Posterior cingulate gyrus (tissue), 11 donors: ENCODE measurements around the gene ST3GAL3.

ENCODE experiments used
- DNase-seq, 10 donors: peaks; one replicate each; pipeline versions ENCODE4 v3.0.0 to v3.0.0-alpha.2; 2020 to 2021; ENCODE audit warnings: mixed read lengths in 3 of 10
- intact Hi-C: fragments of 100-400 bp; cut with DNase I; formaldehyde crosslinking; loops from one replicate; pipeline ENCODE4 v1.15.1; 2023

Gene ST3GAL3

GRCh38 chr1:43779805-43780403 lies 72.6 kb downstream of the ST3GAL3 start:
- DNase-seq: no peak
- intact Hi-C loops: no loop called here

GRCh38 chr1:43781574-43781973 lies 74.2 kb downstream of the ST3GAL3 start:
- no peak for DNase-seq
- intact Hi-C loops: no loop called here

- intact Hi-C loops: no loop called here
- DNase-seq: no peak
Measured at GRCh38 chr1:43783096-43783670, 75.8 kb downstream of the ST3GAL3 start.

- intact Hi-C loops: no loop called here
- DNase-seq: no peak
Measured at GRCh38 chr1:43783671-43784205, 76.4 kb downstream of the ST3GAL3 start.

- DNase-seq: no peak
- intact Hi-C loops: no loop called here
Measured at GRCh38 chr1:43786201-43786958, 79.0 kb downstream of the ST3GAL3 start.

GRCh38 chr1:43786960-43787359 lies 79.6 kb downstream of the ST3GAL3 start:
- DNase-seq: no peak
- intact Hi-C loops: no loop called here

GRCh38 chr1:43789604-43790550 lies 82.5 kb downstream of the ST3GAL3 start:
- DNase-seq: no peak
- intact Hi-C loops: no loop called here

- intact Hi-C loops: no loop called here
- no peak for DNase-seq
Measured at GRCh38 chr1:43791243-43791642, 83.9 kb downstream of the ST3GAL3 start.

GRCh38 chr1:43796111-43796581 lies 88.8 kb downstream of the ST3GAL3 start:
- intact Hi-C loops: no loop called here

GRCh38 chr1:43797891-43798290 lies 90.6 kb downstream of the ST3GAL3 start:
- intact Hi-C loops: no loop called here
- DNase-seq: no peak

More at GRCh38 chr1:43796111-43796581, 88.8 kb downstream of the ST3GAL3 start:
- DNase-seq: peak in 1 of 10 donors; percentile 15

GRCh38 chr1:43799656-43800635 lies 92.6 kb downstream of the ST3GAL3 start:
- DNase-seq: no peak
- intact Hi-C loops: no loop called here

GRCh38 chr1:43800771-43801170 lies 93.4 kb downstream of the ST3GAL3 start:
- intact Hi-C loops: no loop called here
- no peak for DNase-seq

- intact Hi-C loops: no loop called here
- no peak for DNase-seq
Measured at GRCh38 chr1:43801203-43801602, 93.9 kb downstream of the ST3GAL3 start.

- intact Hi-C loops: no loop called here
- no peak for DNase-seq
Measured at GRCh38 chr1:43802356-43802980, 95.1 kb downstream of the ST3GAL3 start.

- DNase-seq: no peak
- intact Hi-C loops: no loop called here
Measured at GRCh38 chr1:43803105-43803504, 95.8 kb downstream of the ST3GAL3 start.

GRCh38 chr1:43803646-43804045 lies 96.3 kb downstream of the ST3GAL3 start:
- DNase-seq: no peak
- intact Hi-C loops: no loop called here

- no peak for DNase-seq
- intact Hi-C loops: no loop called here
Measured at GRCh38 chr1:43804569-43804968, 97.2 kb downstream of the ST3GAL3 start.

GRCh38 chr1:43805340-43805739 lies 98.0 kb downstream of the ST3GAL3 start:
- intact Hi-C loops: no loop called here
- DNase-seq: no peak

- no peak for DNase-seq
- intact Hi-C loops: no loop called here
Measured at GRCh38 chr1:43806183-43806582, 98.8 kb downstream of the ST3GAL3 start.
